SU-DHL-6 (cell line): ENCODE results near the gene ZMYND11.

ENCODE experiments used
- H2AFZ ChIP-seq: fragments of 200-600 bp; sonication (generic); 2 replicates; pipeline ENCODE4 v1.6.1; 2014; ENCODE audit warnings: low read depth, mild to moderate bottlenecking, moderate library complexity, mixed read lengths, antibody characterized with exemption, low read length; ENCODE audit not compliant: severe bottlenecking
- H3F3A ChIP-seq: fragments of 200-600 bp; shearing (Covaris generic); 2 replicates; pipeline ENCODE4 v1.6.0; 2016; ENCODE audit warnings: antibody characterized with exemption, mild to moderate bottlenecking; ENCODE audit not compliant: insufficient read depth
- H3K27ac ChIP-seq: fragments of 200-600 bp; sonication (generic); 2 replicates; pipeline ENCODE4 v1.5.1; 2016; ENCODE audit warnings: low read depth, mild to moderate bottlenecking, low read length, moderate library complexity, mixed read lengths
- H3K27me3 ChIP-seq: fragments of 200-600 bp; sonication (generic), shearing (Covaris generic); 2 replicates; pipeline ENCODE4 v1.6.0; 2014; ENCODE audit warnings: mild to moderate bottlenecking, low read length
- H3K36me3 ChIP-seq: fragments of 200-600 bp; sonication (generic); 2 replicates; pipeline ENCODE4 v1.6.1; 2014; ENCODE audit warnings: mild to moderate bottlenecking, low read length, mixed read lengths
- H3K4me2 ChIP-seq: fragments of 300-600, 200-600 bp; shearing (Covaris generic), sonication (generic); 2 replicates; pipeline ENCODE4 v1.6.0; 2014; ENCODE audit warnings: low read length, low read depth, mild to moderate bottlenecking; ENCODE audit not compliant: poor library complexity, severe bottlenecking
- H3K4me3 ChIP-seq: fragments of 200-600 bp; sonication (generic); 2 replicates; pipeline ENCODE4 v1.5.1; 2014; ENCODE audit warnings: antibody characterized with exemption, low read length, mild to moderate bottlenecking, mixed read lengths; ENCODE audit not compliant: insufficient read depth, poor library complexity, severe bottlenecking
- H3K79me2 ChIP-seq: fragments of 200-600 bp; sonication (generic); 2 replicates; pipeline ENCODE4 v1.6.1; 2014; ENCODE audit warnings: mild to moderate bottlenecking, low read length, moderate library complexity; ENCODE audit not compliant: insufficient read depth
- H3K9ac ChIP-seq: fragments of 200-600 bp; sonication (generic); 2 replicates; pipeline ENCODE4 v1.7.0; 2014; ENCODE audit warnings: mild to moderate bottlenecking, low read length
- H3K9me2 ChIP-seq: fragments of 200-600 bp; sonication (generic); replicated peaks from 2 replicates; pipeline ENCODE4 v1.6.1; 2014; ENCODE audit warnings: low read length; ENCODE audit not compliant: insufficient read depth
- H3K9me3 ChIP-seq: fragments of 200-600 bp; sonication (generic); 2 replicates; pipeline ENCODE4 v1.6.1; 2014; ENCODE audit warnings: low read length, mixed read lengths; ENCODE audit not compliant: insufficient read depth
- H4K20me1 ChIP-seq: fragments of 200-600 bp; sonication (generic); 2 replicates; pipeline ENCODE4 v1.6.1; 2014; ENCODE audit warnings: low read depth, mild to moderate bottlenecking, antibody characterized with exemption, low read length, moderate library complexity, mixed read lengths
- EZH2phosphoT487 ChIP-seq: fragments of 200-600 bp; sonication (generic), shearing (Covaris generic); conservative IDR thresholded peaks from 2 replicates; pipeline ENCODE4 v1.6.1; 2018; ENCODE audit warnings: mild to moderate bottlenecking, antibody characterized with exemption, low read length, moderate library complexity, mixed read lengths
- TF ChIP-seq, protein P1 (sequence below): fragments of 200-600 bp; sonication (generic); IDR thresholded peaks from one replicate; pipeline ENCODE4 v1.5.1; 2017; ENCODE audit warnings: antibody characterized with exemption, mild to moderate bottlenecking, low read length, moderate library complexity; ENCODE audit not compliant: insufficient read depth, poor library complexity, severe bottlenecking

The ZMYND11 gene

GRCh38 chr10:293636-294035, 158.4 kb downstream of the ZMYND11 start:
- H3K9me2 ChIP-seq = no peaks in the 10 kb centered on the region
- no peak overlapping the region for H3K4me3 ChIP-seq
- H4K20me1 ChIP-seq = 0 out of 2 replicates have a peak, but pooled peaks cover 6% of the 10 kb centered on the region
- TF ChIP-seq, protein P1, sequence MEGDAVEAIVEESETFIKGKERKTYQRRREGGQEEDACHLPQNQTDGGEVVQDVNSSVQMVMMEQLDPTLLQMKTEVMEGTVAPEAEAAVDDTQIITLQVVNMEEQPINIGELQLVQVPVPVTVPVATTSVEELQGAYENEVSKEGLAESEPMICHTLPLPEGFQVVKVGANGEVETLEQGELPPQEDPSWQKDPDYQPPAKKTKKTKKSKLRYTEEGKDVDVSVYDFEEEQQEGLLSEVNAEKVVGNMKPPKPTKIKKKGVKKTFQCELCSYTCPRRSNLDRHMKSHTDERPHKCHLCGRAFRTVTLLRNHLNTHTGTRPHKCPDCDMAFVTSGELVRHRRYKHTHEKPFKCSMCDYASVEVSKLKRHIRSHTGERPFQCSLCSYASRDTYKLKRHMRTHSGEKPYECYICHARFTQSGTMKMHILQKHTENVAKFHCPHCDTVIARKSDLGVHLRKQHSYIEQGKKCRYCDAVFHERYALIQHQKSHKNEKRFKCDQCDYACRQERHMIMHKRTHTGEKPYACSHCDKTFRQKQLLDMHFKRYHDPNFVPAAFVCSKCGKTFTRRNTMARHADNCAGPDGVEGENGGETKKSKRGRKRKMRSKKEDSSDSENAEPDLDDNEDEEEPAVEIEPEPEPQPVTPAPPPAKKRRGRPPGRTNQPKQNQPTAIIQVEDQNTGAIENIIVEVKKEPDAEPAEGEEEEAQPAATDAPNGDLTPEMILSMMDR = no peak
- no peak for TF ChIP-seq EZH2phosphoT487
- H2AFZ ChIP-seq = no peak overlapping the region
- no peak overlapping the region for H3K4me2 ChIP-seq
- no peaks in the 10 kb centered on the region for H3K36me3 ChIP-seq
- no peak overlapping the region for H3K9ac ChIP-seq
- no peaks in the 10 kb centered on the region for H3K27me3 ChIP-seq
- H3K79me2 ChIP-seq = no peaks in the 10 kb centered on the region
- H3K27ac ChIP-seq = no peak overlapping the region
- H3F3A ChIP-seq = peaks cover 9% of the 10 kb centered on the region; the same call in 1 of the 2 replicates
- no peaks in the 10 kb centered on the region for H3K9me3 ChIP-seq

DNA sequence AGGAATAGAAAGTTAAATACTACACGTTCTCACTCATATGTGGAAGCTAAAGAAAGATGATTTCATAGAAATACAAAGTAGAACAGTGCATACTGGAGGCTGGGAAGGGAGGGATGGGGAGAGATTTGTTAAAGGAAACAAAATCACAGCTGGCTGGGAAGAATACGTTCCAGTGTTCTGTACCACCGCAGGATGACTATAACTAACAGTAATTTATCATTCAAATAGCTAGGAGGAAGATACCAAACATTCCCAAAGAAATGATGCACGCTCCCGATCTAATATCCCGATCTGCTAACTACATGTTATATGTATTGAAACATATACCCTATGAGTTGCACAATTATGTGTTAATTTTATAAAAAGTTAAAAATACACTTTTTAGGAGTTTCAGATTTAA, 162.3 kb downstream of the ZMYND11 start:
- H3K4me2 ChIP-seq = no peak overlapping the region
- H3K27ac ChIP-seq = no peak overlapping the region
- H4K20me1 ChIP-seq = 0 out of 2 replicates have a peak, but pooled peaks cover 6% of the 10 kb centered on the region
- no peaks in the 10 kb centered on the region for H3F3A ChIP-seq
- H3K4me3 ChIP-seq = no peak overlapping the region
- H2AFZ ChIP-seq = no peak overlapping the region
- H3K27me3 ChIP-seq = no peaks in the 10 kb centered on the region
- no peaks in the 10 kb centered on the region for H3K9me3 ChIP-seq
- TF ChIP-seq EZH2phosphoT487 = no peak
- TF ChIP-seq, protein P1 = no peak
- H3K9me2 ChIP-seq = no peaks in the 10 kb centered on the region
- H3K79me2 ChIP-seq = no peaks in the 10 kb centered on the region
- H3K36me3 ChIP-seq = no peaks in the 10 kb centered on the region
- no peak overlapping the region for H3K9ac ChIP-seq

- no peak overlapping the region for H3K4me3 ChIP-seq
- no peaks in the 10 kb centered on the region for H3K9me3 ChIP-seq
- no peaks in the 10 kb centered on the region for H3F3A ChIP-seq
- no peaks in the 10 kb centered on the region for H3K27me3 ChIP-seq
- H3K27ac ChIP-seq = no peak overlapping the region
- H3K79me2 ChIP-seq = no peaks in the 10 kb centered on the region
- no peak overlapping the region for H2AFZ ChIP-seq
- H3K36me3 ChIP-seq = no peaks in the 10 kb centered on the region
- no peak overlapping the region for H3K9ac ChIP-seq
- H3K4me2 ChIP-seq = no peak overlapping the region
- 0 out of 2 replicates have a peak, but pooled peaks cover 6% of the 10 kb centered on the region for H4K20me1 ChIP-seq
- H3K9me2 ChIP-seq = no peaks in the 10 kb centered on the region
- TF ChIP-seq EZH2phosphoT487 = no peak
- TF ChIP-seq, protein P1 = no peak
These were observed 162.8 kb downstream of the ZMYND11 start for GRCh38 chr10:298033-298432.
